ENCODE measurements around the gene RPS26. TPM values are rescaled to one million over a fixed set of nuclear protein-coding genes. Genes with fewer than 3 reads are reported as not detected.

Gene RPS26
- total and polyA plus RNA-seq, 2 donors (not counting 3 experiments of a cell fraction or from before 2014, with no cell fraction given) = 57.3 to 1,847 TPM

DNA sequence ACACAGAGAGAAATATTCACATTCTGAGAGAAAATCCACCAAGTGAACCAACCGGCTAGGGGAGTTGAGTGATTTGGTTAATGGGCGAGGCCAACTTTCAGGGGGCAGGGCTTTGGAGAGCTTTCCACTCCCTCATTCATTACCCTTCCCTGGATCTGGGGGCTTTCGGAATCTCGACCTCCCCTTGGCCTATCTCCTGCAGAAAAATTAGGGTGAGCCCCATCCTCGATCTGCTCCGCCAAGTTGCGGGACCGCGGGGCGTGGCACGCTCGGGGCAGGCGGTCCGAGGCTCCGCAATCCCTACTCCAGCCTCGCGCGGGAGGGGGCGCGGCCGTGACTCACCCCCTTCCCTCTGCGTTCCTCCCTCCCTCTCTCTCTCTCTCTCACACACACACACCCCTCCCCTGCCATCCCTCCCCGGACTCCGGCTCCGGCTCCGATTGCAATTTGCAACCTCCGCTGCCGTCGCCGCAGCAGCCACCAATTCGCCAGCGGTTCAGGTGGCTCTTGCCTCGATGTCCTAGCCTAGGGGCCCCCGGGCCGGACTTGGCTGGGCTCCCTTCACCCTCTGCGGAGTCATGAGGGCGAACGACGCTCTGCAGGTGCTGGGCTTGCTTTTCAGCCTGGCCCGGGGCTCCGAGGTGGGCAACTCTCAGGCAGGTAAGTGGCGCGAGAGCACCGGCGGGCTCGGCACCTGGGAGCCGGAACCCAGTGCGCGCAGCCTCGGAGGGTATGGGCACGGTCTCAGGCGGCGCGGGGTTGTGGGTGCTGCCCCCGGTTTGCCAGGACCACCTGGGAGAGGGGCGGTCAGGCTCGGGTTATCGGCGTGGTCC lies 38.2 kb downstream of the RPS26 start, which contains the start of gene ERBB3:
ERBB3 (plus strand) TSS at position 443 of the 833 bp plus-strand sequence; CDS start at position 579, 136 bp downstream.
- Histone ChIP-seq H3K4me3 (replicated peaks in 1 of 3; ENCODE audit: insufficient read depth in 1 of 3, low read depth in 1 of 3, low read length in 3 of 3) (peak within 1 kb of the TSS; percentile 31 to 58 (median 36)), H3K9ac (replicated peaks; ENCODE audit: extremely low read depth, insufficient read depth, low read length) (peak within 1 kb of the TSS; percentile 41), H3K4me1 (ENCODE audit: control insufficient read depth, extremely low read depth, insufficient read depth, low read length) (peaks cover 8% of the 10 kb centered on the region), H4K20me1 (replicated peaks; ENCODE audit: control insufficient read depth, extremely low read depth, insufficient read depth, low read length) (no peaks in the 10 kb centered on the region), H2AFZ (ENCODE audit: low read depth, low read length) (peak within 1 kb of the TSS; percentile 91), H3K79me2 (ENCODE audit: control insufficient read depth, insufficient read depth, low read length) (no peaks in the 10 kb centered on the region), H3K9me1 (replicated peaks; ENCODE audit: control insufficient read depth, extremely low read depth, insufficient read depth, low read length) (no peaks in the 10 kb centered on the region), H3K27me3 (ENCODE audit: control insufficient read depth in 2 of 2, insufficient read depth in 2 of 2, low read length in 2 of 2) (peaks cover 2 to 4% of the 10 kb centered on the region in 2 experiments), H3K9me3 (replicated peaks; ENCODE audit: control insufficient read depth, insufficient read depth, low read length) (no peaks in the 10 kb centered on the region), H3K27ac (ENCODE audit: insufficient read depth, low read depth, low read length) (no peak within 1 kb of the TSS), H3K4me2 (ENCODE audit: insufficient read depth, low read length) (peak within 1 kb of the TSS; percentile 85), H3K36me3 (ENCODE audit: control insufficient read depth in 2 of 2, extremely low read depth in 1 of 2, insufficient read depth in 2 of 2, low read length in 2 of 2) (no peaks in the 10 kb centered on the region)
- FAIRE-seq (peak; percentile 78), DNase-seq (ENCODE audit: low read depth, low spot score) (peak; percentile 77)
- dilution Hi-C loops (cut with MboI; ENCODE audit: extremely low pct_ligation_motif_present, low sequenced_read_pairs) (no loop called here), intact Hi-C loops (cut with micrococcal nuclease) (loop anchor here (1.0 kb wide), 5 partner anchors 24 to 84 kb away; partner anchors contain the start of genes PA2G4 and RPL41)
- no TSS peak for BruUV-seq (replicated peaks)
- ChIA-PET POLR2A (interaction anchor here (1.0 to 1.3 kb wide), 2 partner anchors 24 to 35 kb away, joined by 3 to 4 read pairs; partner anchors contain the start of gene PA2G4), CTCF (interaction anchor here (0.8 to 5.0 kb wide), 17 partner anchors 9 to 350 kb away, joined by 3 to 59 read pairs (median 5); partner anchors contain the start of genes PA2G4 and RNF41)
- TF ChIP-seq GATA2 (IDR thresholded peaks at IDR 0.05; ENCODE audit: insufficient read depth, insufficient read length, low read depth, low read length) = no peak
- no peak for TF ChIP-seq MYC (IDR thresholded peaks at IDR 0.05; ENCODE audit: low read depth, low read length)
- peak; percentile 75 for TF ChIP-seq FOS (IDR thresholded peaks at IDR 0.05; ENCODE audit: borderline replicate concordance, insufficient read depth, low read length)
- TF ChIP-seq, protein P1, sequence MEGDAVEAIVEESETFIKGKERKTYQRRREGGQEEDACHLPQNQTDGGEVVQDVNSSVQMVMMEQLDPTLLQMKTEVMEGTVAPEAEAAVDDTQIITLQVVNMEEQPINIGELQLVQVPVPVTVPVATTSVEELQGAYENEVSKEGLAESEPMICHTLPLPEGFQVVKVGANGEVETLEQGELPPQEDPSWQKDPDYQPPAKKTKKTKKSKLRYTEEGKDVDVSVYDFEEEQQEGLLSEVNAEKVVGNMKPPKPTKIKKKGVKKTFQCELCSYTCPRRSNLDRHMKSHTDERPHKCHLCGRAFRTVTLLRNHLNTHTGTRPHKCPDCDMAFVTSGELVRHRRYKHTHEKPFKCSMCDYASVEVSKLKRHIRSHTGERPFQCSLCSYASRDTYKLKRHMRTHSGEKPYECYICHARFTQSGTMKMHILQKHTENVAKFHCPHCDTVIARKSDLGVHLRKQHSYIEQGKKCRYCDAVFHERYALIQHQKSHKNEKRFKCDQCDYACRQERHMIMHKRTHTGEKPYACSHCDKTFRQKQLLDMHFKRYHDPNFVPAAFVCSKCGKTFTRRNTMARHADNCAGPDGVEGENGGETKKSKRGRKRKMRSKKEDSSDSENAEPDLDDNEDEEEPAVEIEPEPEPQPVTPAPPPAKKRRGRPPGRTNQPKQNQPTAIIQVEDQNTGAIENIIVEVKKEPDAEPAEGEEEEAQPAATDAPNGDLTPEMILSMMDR (IDR thresholded peaks at IDR 0.05; ENCODE audit: extremely low read depth in 1 of 2, insufficient read depth in 1 of 2, low read depth in 1 of 2, low read length in 2 of 2) = peak in 1 of 2 donors; percentile 12
- TF ChIP-seq POLR2A (IDR thresholded peaks at IDR 0.05; ENCODE audit: low read depth, low read length) = no peak
- no peak for TF ChIP-seq EZH2 (IDR thresholded peaks at IDR 0.05; ENCODE audit: borderline replicate concordance, low read depth, low read length, severe bottlenecking)
- TF ChIP-seq JUN (IDR thresholded peaks at IDR 0.05; ENCODE audit: borderline replicate concordance, insufficient read depth, insufficient read length, low read depth) = peak; percentile 23
- peak; percentile 38 for TF ChIP-seq POLR2AphosphoS5 (IDR thresholded peaks at IDR 0.05; ENCODE audit: insufficient read depth, low read depth, low read length)
- TF ChIP-seq, protein P2, sequence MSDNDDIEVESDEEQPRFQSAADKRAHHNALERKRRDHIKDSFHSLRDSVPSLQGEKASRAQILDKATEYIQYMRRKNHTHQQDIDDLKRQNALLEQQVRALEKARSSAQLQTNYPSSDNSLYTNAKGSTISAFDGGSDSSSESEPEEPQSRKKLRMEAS (IDR thresholded peaks at IDR 0.05; ENCODE audit: insufficient read depth, insufficient read length) = no peak

All from endothelial cell of umbilical vein (primary cell).